Astrocyte (in vitro differentiated cells and primary cell): ENCODE measurements around the gene SNAPC3. TPM values are rescaled to one million over a fixed set of nuclear protein-coding genes. Genes with fewer than 3 reads are reported as not detected.

Experiments used
- DNase-seq: peaks from one replicate; pipeline ENCODE4 v3.0.0-alpha.2; 2010; ENCODE audit warnings: low read depth
- FAIRE-seq: peaks from 2 replicates; lab custom pipeline; 2011; peaks lifted over from hg19 to GRCh38; lab: Jason Lieb, UNC
- H2AFZ ChIP-seq: 2 replicates; pipeline ENCODE4 v1.6.0; 2012; ENCODE audit warnings: low read depth, low read length, inconsistent platforms
- H3K27ac ChIP-seq: 2 replicates; pipeline ENCODE4 v1.5.1; 2011; ENCODE audit warnings: low read depth, low read length, inconsistent platforms
- H3K27me3 ChIP-seq: 2 replicates; pipeline ENCODE4 v1.6.0; 2011; ENCODE audit warnings: low read length, inconsistent platforms; ENCODE audit not compliant: insufficient read depth
- H3K36me3 ChIP-seq: 2 replicates; pipeline ENCODE4 v1.5.1; 2011; ENCODE audit warnings: low read length, inconsistent platforms; ENCODE audit not compliant: insufficient read depth
- H3K4me1 ChIP-seq: 2 replicates; pipeline ENCODE4 v1.5.1; 2011; ENCODE audit warnings: low read length, inconsistent platforms; ENCODE audit not compliant: insufficient read depth
- H3K4me2 ChIP-seq: 2 replicates; pipeline ENCODE4 v1.6.0; 2012; ENCODE audit warnings: low read length, inconsistent platforms
- H3K4me3 ChIP-seq: 2 replicates; pipeline ENCODE4 v1.5.1; 2011; ENCODE audit warnings: low read depth, mild to moderate bottlenecking, low read length, inconsistent platforms; ENCODE audit not compliant: insufficient read depth
- H3K79me2 ChIP-seq: 2 replicates; pipeline ENCODE4 v1.6.0; 2012; ENCODE audit warnings: mild to moderate bottlenecking, low read length, inconsistent platforms; ENCODE audit not compliant: insufficient read depth
- H3K9ac ChIP-seq: 2 replicates; pipeline ENCODE4 v1.6.0; 2012; ENCODE audit warnings: mild to moderate bottlenecking, low read length, inconsistent platforms
- H3K9me3 ChIP-seq: 2 replicates; pipeline ENCODE4 v1.5.1; 2012; ENCODE audit warnings: low read depth, mild to moderate bottlenecking, low read length, inconsistent platforms; ENCODE audit not compliant: insufficient read depth
- H4K20me1 ChIP-seq: 2 replicates; pipeline ENCODE4 v1.6.0; 2012; ENCODE audit warnings: low read length, inconsistent platforms; ENCODE audit not compliant: insufficient read depth
- H3K27ac Mint-ChIP-seq: one replicate; pipeline ENCODE4 v1.8.0; 2021; ENCODE audit warnings: mild to moderate bottlenecking, mixed read lengths; ENCODE audit not compliant: unreplicated experiment
- H3K27me3 Mint-ChIP-seq: one replicate; pipeline ENCODE4 v1.8.0; 2021; ENCODE audit warnings: low read depth, mixed read lengths; ENCODE audit not compliant: unreplicated experiment
- H3K36me3 Mint-ChIP-seq: one replicate; pipeline ENCODE4 v1.8.0; 2021; ENCODE audit warnings: low read depth, mixed read lengths; ENCODE audit not compliant: unreplicated experiment
- H3K4me1 Mint-ChIP-seq: one replicate; pipeline ENCODE4 v1.8.0; 2021; ENCODE audit warnings: low read depth, mixed read lengths; ENCODE audit not compliant: unreplicated experiment
- H3K4me3 Mint-ChIP-seq: one replicate; pipeline ENCODE4 v1.8.0; 2021; ENCODE audit warnings: mild to moderate bottlenecking, moderate library complexity, mixed read lengths; ENCODE audit not compliant: unreplicated experiment
- H3K9me3 Mint-ChIP-seq: one replicate; pipeline ENCODE4 v1.8.0; 2021; ENCODE audit warnings: mild to moderate bottlenecking, mixed read lengths; ENCODE audit not compliant: unreplicated experiment
- EZH2 ChIP-seq: IDR thresholded peaks from 2 replicates; pipeline ENCODE4 v1.6.1; 2012; ENCODE audit warnings: mild to moderate bottlenecking, low read length, inconsistent platforms; ENCODE audit not compliant: insufficient read depth
- total RNA-seq: library from RNA; stranded (reverse); gene quantifications from 2 replicates; pipeline ENCODE4 v1.2.1, GENCODE V29; 2021
- TF ChIP-seq, protein P1 (sequence below): IDR thresholded peaks from 2 replicates; pipeline ENCODE4 v1.5.1; 2011; ENCODE audit warnings: low read depth, mild to moderate bottlenecking, inconsistent platforms, low read length, moderate library complexity; ENCODE audit not compliant: insufficient read depth

Gene SNAPC3
- total RNA-seq, 1 donor from 2014 or later, result 40.3 TPM

DNA sequence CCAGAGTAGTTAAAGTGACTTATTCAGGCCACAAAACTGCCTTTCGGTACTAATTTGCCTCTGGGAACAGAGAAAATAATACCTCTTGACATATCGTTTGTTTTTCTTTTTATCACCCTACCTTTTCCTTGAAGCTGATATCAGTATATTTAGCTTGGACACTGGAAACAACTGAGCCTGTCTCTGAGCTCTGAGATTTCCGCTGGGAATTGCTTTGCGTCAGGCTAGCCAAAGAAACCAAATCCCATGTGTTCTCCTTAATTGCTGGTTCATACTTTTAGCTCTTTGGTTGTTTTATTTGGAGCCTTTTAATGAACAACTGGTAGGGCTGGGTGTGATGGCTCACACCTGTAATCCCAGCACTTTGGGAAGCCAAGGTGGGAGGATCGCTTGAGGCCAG is 30.3 kb upstream of the SNAPC3 start:
- no peak for FAIRE-seq
- no peak overlapping the region for H2AFZ ChIP-seq

DNA sequence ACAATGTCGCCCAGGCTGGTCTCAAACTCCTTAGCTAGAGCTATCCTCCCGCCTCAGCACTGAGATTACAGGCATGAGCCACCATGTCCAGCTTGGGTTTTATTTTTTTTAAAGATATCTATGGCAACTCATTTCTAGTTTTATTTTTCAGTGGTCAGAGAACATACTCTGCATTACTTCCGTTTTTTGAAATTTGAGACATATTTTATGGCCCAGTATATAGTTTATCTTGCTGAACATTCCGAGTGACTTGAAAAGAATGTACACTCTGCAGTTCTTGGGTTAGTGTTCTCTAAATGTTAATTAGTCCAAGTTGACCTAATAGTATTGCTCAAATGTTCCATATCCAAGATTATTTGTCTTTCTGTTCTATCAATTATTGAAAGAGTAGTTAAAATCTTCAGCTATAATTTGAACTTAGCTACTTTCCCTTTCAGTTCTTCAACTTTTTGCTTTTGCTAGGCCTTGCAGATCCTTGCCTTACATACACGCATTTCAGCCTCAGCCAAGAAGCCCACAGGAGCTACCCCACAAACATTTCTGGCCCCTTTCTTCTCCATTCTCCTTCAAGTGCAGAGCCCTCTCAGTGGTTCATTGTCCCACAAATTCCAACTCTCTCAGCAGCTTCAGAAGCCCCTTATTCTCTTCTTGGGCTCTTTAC is 22.3 kb upstream of the SNAPC3 start:
- no peak overlapping the region for H2AFZ ChIP-seq
- H3K4me3 Mint-ChIP-seq, result no peak overlapping the region
- H3K4me1 Mint-ChIP-seq, result no peaks in the 10 kb centered on the region

More for the DNA sequence above, 30.3 kb upstream of the SNAPC3 start:
- Mint-ChIP-seq H3K4me1 (peaks cover 4% of the 10 kb centered on the region), H3K4me3 (no peak overlapping the region), H3K36me3 (no peaks in the 10 kb centered on the region), H3K27me3 (no peaks in the 10 kb centered on the region), H3K27ac (no peak overlapping the region), H3K9me3 (no peaks in the 10 kb centered on the region)
- Histone ChIP-seq H3K27me3 (no peaks in the 10 kb centered on the region), H3K4me1 (no peaks in the 10 kb centered on the region), H3K4me2 (no peak overlapping the region), H3K36me3 (no peaks in the 10 kb centered on the region), H3K79me2 (no peaks in the 10 kb centered on the region), H3K4me3 (no peak overlapping the region), H3K27ac (no peak overlapping the region), H3K9me3 (no peaks in the 10 kb centered on the region), H4K20me1 (no peaks in the 10 kb centered on the region), H3K9ac (no peak overlapping the region)
- no peak for DNase-seq
- TF ChIP-seq EZH2, result no peak
- TF ChIP-seq, protein P1, sequence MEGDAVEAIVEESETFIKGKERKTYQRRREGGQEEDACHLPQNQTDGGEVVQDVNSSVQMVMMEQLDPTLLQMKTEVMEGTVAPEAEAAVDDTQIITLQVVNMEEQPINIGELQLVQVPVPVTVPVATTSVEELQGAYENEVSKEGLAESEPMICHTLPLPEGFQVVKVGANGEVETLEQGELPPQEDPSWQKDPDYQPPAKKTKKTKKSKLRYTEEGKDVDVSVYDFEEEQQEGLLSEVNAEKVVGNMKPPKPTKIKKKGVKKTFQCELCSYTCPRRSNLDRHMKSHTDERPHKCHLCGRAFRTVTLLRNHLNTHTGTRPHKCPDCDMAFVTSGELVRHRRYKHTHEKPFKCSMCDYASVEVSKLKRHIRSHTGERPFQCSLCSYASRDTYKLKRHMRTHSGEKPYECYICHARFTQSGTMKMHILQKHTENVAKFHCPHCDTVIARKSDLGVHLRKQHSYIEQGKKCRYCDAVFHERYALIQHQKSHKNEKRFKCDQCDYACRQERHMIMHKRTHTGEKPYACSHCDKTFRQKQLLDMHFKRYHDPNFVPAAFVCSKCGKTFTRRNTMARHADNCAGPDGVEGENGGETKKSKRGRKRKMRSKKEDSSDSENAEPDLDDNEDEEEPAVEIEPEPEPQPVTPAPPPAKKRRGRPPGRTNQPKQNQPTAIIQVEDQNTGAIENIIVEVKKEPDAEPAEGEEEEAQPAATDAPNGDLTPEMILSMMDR, result no peak

More for the DNA sequence above, 22.3 kb upstream of the SNAPC3 start:
- Mint-ChIP-seq H3K27ac (no peak overlapping the region), H3K27me3 (no peaks in the 10 kb centered on the region), H3K36me3 (no peaks in the 10 kb centered on the region), H3K9me3 (no peaks in the 10 kb centered on the region)
- Histone ChIP-seq H3K79me2 (no peaks in the 10 kb centered on the region), H3K4me1 (no peaks in the 10 kb centered on the region), H3K4me3 (no peak overlapping the region), H3K27ac (no peak overlapping the region), H3K27me3 (no peaks in the 10 kb centered on the region), H3K36me3 (no peaks in the 10 kb centered on the region), H3K9me3 (no peaks in the 10 kb centered on the region), H3K4me2 (no peak overlapping the region), H3K9ac (no peak overlapping the region), H4K20me1 (no peaks in the 10 kb centered on the region)
- FAIRE-seq, result no peak
- no peak for TF ChIP-seq EZH2
- TF ChIP-seq, protein P1, result no peak
- DNase-seq, result no peak
